Caco-2 (cell line): ENCODE results near the gene DLG2. TPM values are rescaled to one million over a fixed set of nuclear protein-coding genes. Genes with fewer than 3 reads are reported as not detected.

Experiments used
- BruUV-seq: library from RNA; stranded (reverse); fragments of 400-500 nt; replicated peaks from 2 replicates; lab custom pipeline; 2021; lab: Mats Ljungman, UMichigan
- CTCF ChIA-PET: fragments of 300-600 bp; sonication (Branson Sonifier 250); formaldehyde crosslinking; loops from one replicate; lab custom pipeline; 2022; ENCODE audit warnings: antibody characterized with exemption; lab: Charles Lee
- POLR2A ChIA-PET: fragments of 300-600 bp; sonication (Branson Sonifier 250); formaldehyde crosslinking; loops from one replicate; lab custom pipeline; 2022; ENCODE audit warnings: antibody characterized with exemption; lab: Charles Lee
- DNase-seq, 2 experiments: peaks; one replicate each; pipeline versions ENCODE4 v3.0.0 to v3.0.0-alpha.2; 2020 to 2022
- H3K27me3 ChIP-seq: replicated peaks from 2 replicates; pipeline ENCODE4 v1.6.0; 2011; ENCODE audit warnings: low read length; ENCODE audit not compliant: control insufficient read depth, insufficient read depth
- H3K36me3 ChIP-seq: 2 replicates; pipeline ENCODE4 v1.5.1; 2011; ENCODE audit warnings: low read length; ENCODE audit not compliant: control insufficient read depth, insufficient read depth
- H3K4me1 ChIP-seq: fragments of 250-450 bp; sonication (Bioruptor Pico); 2 replicates; pipeline ENCODE4 v1.5.1; 2020; ENCODE audit warnings: mild to moderate bottlenecking
- H3K4me3 ChIP-seq: 2 replicates; pipeline ENCODE4 v1.5.1; 2011; ENCODE audit warnings: low read depth, mild to moderate bottlenecking, control low read depth, low read length
- H3K9me3 ChIP-seq: fragments of 250-450 bp; sonication (Bioruptor Pico); 2 replicates; pipeline ENCODE4 v1.5.1; 2020; ENCODE audit warnings: mild to moderate bottlenecking, moderate library complexity
- H3K27ac Mint-ChIP-seq: one replicate; pipeline ENCODE4 v1.8.0; 2022; ENCODE audit warnings: mixed read lengths; ENCODE audit not compliant: unreplicated experiment
- H3K27me3 Mint-ChIP-seq: one replicate; pipeline ENCODE4 v1.8.0; 2022; ENCODE audit warnings: mixed read lengths; ENCODE audit not compliant: insufficient read depth, unreplicated experiment
- H3K36me3 Mint-ChIP-seq: one replicate; pipeline ENCODE4 v1.8.0; 2022; ENCODE audit warnings: mild to moderate bottlenecking, mixed read lengths; ENCODE audit not compliant: insufficient read depth, unreplicated experiment
- H3K4me1 Mint-ChIP-seq: one replicate; pipeline ENCODE4 v1.8.0; 2022; ENCODE audit warnings: low read depth, mixed read lengths; ENCODE audit not compliant: unreplicated experiment
- H3K4me3 Mint-ChIP-seq: one replicate; pipeline ENCODE4 v1.8.0; 2022; ENCODE audit warnings: mild to moderate bottlenecking, moderate library complexity, mixed read lengths; ENCODE audit not compliant: unreplicated experiment
- H3K9me3 Mint-ChIP-seq: one replicate; pipeline ENCODE4 v1.8.0; 2022; ENCODE audit warnings: mixed read lengths; ENCODE audit not compliant: unreplicated experiment
- intact Hi-C: fragments of 100-400 bp; cut with micrococcal nuclease; formaldehyde crosslinking; loops from one replicate; pipeline ENCODE4 v1.10.0; 2022; ENCODE audit not compliant: unreplicated experiment
- total RNA-seq: library from RNA; stranded (reverse); gene quantifications from 2 replicates; pipeline ENCODE4 v1.2.3, GENCODE V29; 2022
- TF ChIP-seq, protein P1 (sequence below), 2 experiments: fragments of 200-600 bp in 1 of 2; IDR thresholded peaks; 1 replicate in 1 of 2; 2 replicates in 1 of 2; pipeline versions ENCODE4 v1.5.1 to v1.8.0; 2011 to 2022; ENCODE audit warnings: antibody characterized with exemption in 1 of 2, control low read depth in 1 of 2, inconsistent platforms in 1 of 2, low read depth in 1 of 2, low read length in 1 of 2, mild to moderate bottlenecking in 1 of 2, moderate library complexity in 1 of 2; ENCODE audit not compliant: insufficient read depth in 1 of 2, severe bottlenecking in 1 of 2, unreplicated experiment in 1 of 2

The DLG2 gene
- total RNA-seq, 1 experiment from 2014 or later, result 21.6 TPM

DNA sequence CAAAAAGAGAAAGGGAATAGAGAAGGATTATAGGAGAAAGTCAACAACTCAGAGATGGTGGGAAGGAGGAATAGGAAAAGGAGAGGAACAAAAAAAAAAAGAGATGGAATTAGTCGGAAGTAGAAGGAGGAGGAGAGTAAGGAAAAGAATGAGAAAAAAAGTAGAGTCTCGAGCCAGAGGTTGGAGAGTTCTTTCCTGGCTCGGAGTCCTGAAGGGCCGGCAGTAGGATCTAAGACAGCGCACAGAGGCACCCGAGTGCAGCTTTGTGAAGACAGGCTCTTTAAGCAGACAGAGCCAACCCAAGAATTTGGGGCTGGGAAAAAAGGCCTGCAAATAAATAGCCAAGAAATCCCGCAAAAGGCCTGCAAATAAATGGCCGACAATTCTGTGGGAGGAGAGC, 2170.6 kb downstream of the DLG2 start:
- no peak for DNase-seq
- H3K4me3 ChIP-seq, result no peak overlapping the region
- no peaks in the 10 kb centered on the region for H3K4me1 Mint-ChIP-seq
- intact Hi-C loops, result no loop called here
- TF ChIP-seq, protein P1, sequence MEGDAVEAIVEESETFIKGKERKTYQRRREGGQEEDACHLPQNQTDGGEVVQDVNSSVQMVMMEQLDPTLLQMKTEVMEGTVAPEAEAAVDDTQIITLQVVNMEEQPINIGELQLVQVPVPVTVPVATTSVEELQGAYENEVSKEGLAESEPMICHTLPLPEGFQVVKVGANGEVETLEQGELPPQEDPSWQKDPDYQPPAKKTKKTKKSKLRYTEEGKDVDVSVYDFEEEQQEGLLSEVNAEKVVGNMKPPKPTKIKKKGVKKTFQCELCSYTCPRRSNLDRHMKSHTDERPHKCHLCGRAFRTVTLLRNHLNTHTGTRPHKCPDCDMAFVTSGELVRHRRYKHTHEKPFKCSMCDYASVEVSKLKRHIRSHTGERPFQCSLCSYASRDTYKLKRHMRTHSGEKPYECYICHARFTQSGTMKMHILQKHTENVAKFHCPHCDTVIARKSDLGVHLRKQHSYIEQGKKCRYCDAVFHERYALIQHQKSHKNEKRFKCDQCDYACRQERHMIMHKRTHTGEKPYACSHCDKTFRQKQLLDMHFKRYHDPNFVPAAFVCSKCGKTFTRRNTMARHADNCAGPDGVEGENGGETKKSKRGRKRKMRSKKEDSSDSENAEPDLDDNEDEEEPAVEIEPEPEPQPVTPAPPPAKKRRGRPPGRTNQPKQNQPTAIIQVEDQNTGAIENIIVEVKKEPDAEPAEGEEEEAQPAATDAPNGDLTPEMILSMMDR (IDR thresholded peaks at IDR 0.05; ENCODE audit: insufficient read depth in 1 of 2, low read depth in 1 of 2, low read length in 1 of 2, severe bottlenecking in 1 of 2, unreplicated experiment in 1 of 2), result no peak
- H3K27me3 Mint-ChIP-seq, result peaks cover 3% of the 10 kb centered on the region
- no peaks in the 10 kb centered on the region for H3K4me1 ChIP-seq
- no peaks in the 10 kb centered on the region for H3K36me3 ChIP-seq
- H3K9me3 Mint-ChIP-seq, result no peaks in the 10 kb centered on the region
- H3K27ac Mint-ChIP-seq, result no peak overlapping the region
- CTCF ChIA-PET, result no interaction called here
- H3K36me3 Mint-ChIP-seq, result no peaks in the 10 kb centered on the region
- BruUV-seq, result no TSS peak
- POLR2A ChIA-PET, result no interaction called here
- H3K4me3 Mint-ChIP-seq, result no peak overlapping the region
- no peaks in the 10 kb centered on the region for H3K27me3 ChIP-seq
- H3K9me3 ChIP-seq, result no peaks in the 10 kb centered on the region

DNA sequence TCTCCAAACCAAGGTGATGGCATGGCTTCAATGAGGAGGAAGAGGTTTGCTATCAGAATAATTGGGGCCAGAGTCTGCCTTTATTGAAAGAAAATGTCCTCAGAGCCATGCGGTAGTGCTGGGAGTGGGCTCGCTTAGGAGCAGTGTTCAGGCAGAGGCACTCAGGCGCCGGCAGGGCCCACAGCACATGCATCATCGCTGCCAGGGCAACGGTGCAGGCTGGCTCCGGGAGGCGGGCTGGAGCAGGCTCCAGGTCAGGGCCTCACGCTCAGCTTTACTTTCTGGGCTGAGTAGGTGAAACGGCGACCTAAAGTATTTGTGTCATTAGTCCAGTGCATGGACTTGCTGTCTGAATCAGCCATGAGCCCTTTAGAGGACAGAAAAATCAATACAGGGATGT, 2171.1 kb downstream of the DLG2 start:
- Mint-ChIP-seq H3K27ac (no peak overlapping the region), H3K36me3 (no peaks in the 10 kb centered on the region), H3K27me3 (peaks cover 3% of the 10 kb centered on the region), H3K4me1 (no peaks in the 10 kb centered on the region), H3K4me3 (no peak overlapping the region), H3K9me3 (no peaks in the 10 kb centered on the region)
- CTCF ChIA-PET, result no interaction called here
- no TSS peak for BruUV-seq
- H3K27me3 ChIP-seq, result no peaks in the 10 kb centered on the region
- no peaks in the 10 kb centered on the region for H3K9me3 ChIP-seq
- POLR2A ChIA-PET, result no interaction called here
- TF ChIP-seq, protein P1 (IDR thresholded peaks at IDR 0.05; ENCODE audit: insufficient read depth in 1 of 2, low read depth in 1 of 2, low read length in 1 of 2, severe bottlenecking in 1 of 2, unreplicated experiment in 1 of 2), result no peak
- no peak overlapping the region for H3K4me3 ChIP-seq
- DNase-seq, result no peak
- intact Hi-C loops, result no loop called here
- no peaks in the 10 kb centered on the region for H3K4me1 ChIP-seq
- H3K36me3 ChIP-seq, result no peaks in the 10 kb centered on the region

DNA sequence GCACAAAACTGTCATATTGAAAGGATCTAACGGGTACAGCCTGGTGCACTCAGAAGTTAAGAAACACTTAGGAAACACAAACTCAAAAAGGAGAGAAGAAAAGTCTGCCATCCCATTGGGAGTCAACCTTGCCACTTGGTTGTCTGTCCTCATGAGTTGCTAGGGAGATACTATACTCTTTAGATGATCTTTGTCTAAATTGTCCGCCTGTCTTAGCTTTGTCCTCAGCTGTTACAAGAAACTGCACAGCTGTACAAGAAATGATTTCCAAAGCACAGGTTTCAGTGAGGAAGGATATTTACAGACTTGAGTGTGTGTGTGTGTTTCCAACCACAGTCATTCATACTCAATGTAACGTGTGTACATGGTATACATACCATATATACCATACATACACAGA, 2171.8 kb downstream of the DLG2 start:
- no peaks in the 10 kb centered on the region for H3K9me3 ChIP-seq
- TF ChIP-seq, protein P1 (IDR thresholded peaks at IDR 0.05; ENCODE audit: insufficient read depth in 1 of 2, low read depth in 1 of 2, low read length in 1 of 2, severe bottlenecking in 1 of 2, unreplicated experiment in 1 of 2), result no peak
- H3K36me3 ChIP-seq, result no peaks in the 10 kb centered on the region
- Mint-ChIP-seq H3K4me3 (no peak overlapping the region), H3K27ac (no peak overlapping the region), H3K9me3 (no peaks in the 10 kb centered on the region), H3K27me3 (peaks cover 3% of the 10 kb centered on the region), H3K4me1 (no peaks in the 10 kb centered on the region), H3K36me3 (no peaks in the 10 kb centered on the region)
- ChIA-PET POLR2A (no interaction called here), CTCF (no interaction called here)
- BruUV-seq, result no TSS peak
- H3K4me3 ChIP-seq, result no peak overlapping the region
- DNase-seq, result no peak
- no peaks in the 10 kb centered on the region for H3K27me3 ChIP-seq
- intact Hi-C loops, result no loop called here
- no peaks in the 10 kb centered on the region for H3K4me1 ChIP-seq
